ENCODE results near the gene WDR74.
"Not testable (repeated sequence)": the region's sequence is repeated elsewhere in the genome, so short reads cannot be mapped to it uniquely, and the experiment has no call there.

GRCh38 chr11:62828130-62828529 is 11.3 kb downstream of the WDR74 start:
- not testable (repeated sequence) for TF ChIP-seq CTCF, POLR2A, EP300 (IDR thresholded peaks at IDR 0.05)

All from ovary (tissue), 3 donors.